ENCODE results near the gene PSG11. TPM values are rescaled to one million over a fixed set of nuclear protein-coding genes. Genes with fewer than 3 reads are reported as not detected.
"Not testable (repeated sequence)": the region's sequence is repeated elsewhere in the genome, so short reads cannot be mapped to it uniquely, and the experiment has no call there.

PSG11 gene
- total RNA-seq, 1 donor from 2014 or later, result 0.52 TPM

GRCh38 chr19:43027985-43028384 is 1.7 kb upstream of the PSG11 start:
- not testable (repeated sequence) for H3K9ac ChIP-seq (ENCODE audit: low read depth in 1 of 3, low read length in 3 of 3); H3K9me3 ChIP-seq (ENCODE audit: control insufficient read depth in 3 of 3, low read length in 3 of 3); H3K27me3 ChIP-seq (ENCODE audit: control insufficient read depth in 3 of 3, insufficient read depth in 3 of 3, low read length in 3 of 3); H3K27ac ChIP-seq (ENCODE audit: low read depth, low read length); H3K4me3 ChIP-seq (ENCODE audit: low read length in 3 of 3); H3K4me1 ChIP-seq (ENCODE audit: control insufficient read depth in 3 of 3, insufficient read depth in 3 of 3, low read length in 3 of 3); H3K36me3 ChIP-seq (ENCODE audit: control insufficient read depth in 3 of 3, insufficient read depth in 3 of 3, low read length in 3 of 3)

GRCh38 chr19:43027061-43027460 is 792 bp upstream of the PSG11 start:
- not testable (repeated sequence) for H3K27ac ChIP-seq (ENCODE audit: low read depth, low read length); H3K9me3 ChIP-seq (ENCODE audit: control insufficient read depth in 3 of 3, low read length in 3 of 3); H3K27me3 ChIP-seq (ENCODE audit: control insufficient read depth in 3 of 3, insufficient read depth in 3 of 3, low read length in 3 of 3); H3K4me1 ChIP-seq (ENCODE audit: control insufficient read depth in 3 of 3, insufficient read depth in 3 of 3, low read length in 3 of 3); H3K9ac ChIP-seq (ENCODE audit: low read depth in 1 of 3, low read length in 3 of 3); H3K36me3 ChIP-seq (ENCODE audit: control insufficient read depth in 3 of 3, insufficient read depth in 3 of 3, low read length in 3 of 3); H3K4me3 ChIP-seq (ENCODE audit: low read length in 3 of 3)

- H3K4me3 ChIP-seq (ENCODE audit: low read length in 3 of 3); H3K4me1 ChIP-seq (ENCODE audit: control insufficient read depth in 3 of 3, insufficient read depth in 3 of 3, low read length in 3 of 3); H3K27ac ChIP-seq (ENCODE audit: low read depth, low read length); H3K9me3 ChIP-seq (ENCODE audit: control insufficient read depth in 3 of 3, low read length in 3 of 3); H3K36me3 ChIP-seq (ENCODE audit: control insufficient read depth in 3 of 3, insufficient read depth in 3 of 3, low read length in 3 of 3); H3K9ac ChIP-seq (ENCODE audit: low read depth in 1 of 3, low read length in 3 of 3); H3K27me3 ChIP-seq (ENCODE audit: control insufficient read depth in 3 of 3, insufficient read depth in 3 of 3, low read length in 3 of 3): not testable (repeated sequence)
Observed at GRCh38 chr19:43022098-43022497, 4.2 kb downstream of the PSG11 start.

- H3K4me1 ChIP-seq (ENCODE audit: control insufficient read depth in 3 of 3, insufficient read depth in 3 of 3, low read length in 3 of 3); H3K9ac ChIP-seq (ENCODE audit: low read depth in 1 of 3, low read length in 3 of 3); H3K27me3 ChIP-seq (ENCODE audit: control insufficient read depth in 3 of 3, insufficient read depth in 3 of 3, low read length in 3 of 3); H3K36me3 ChIP-seq (ENCODE audit: control insufficient read depth in 3 of 3, insufficient read depth in 3 of 3, low read length in 3 of 3); H3K4me3 ChIP-seq (ENCODE audit: low read length in 3 of 3); H3K9me3 ChIP-seq (ENCODE audit: control insufficient read depth in 3 of 3, low read length in 3 of 3); H3K27ac ChIP-seq (ENCODE audit: low read depth, low read length): not testable (repeated sequence)
Observed at GRCh38 chr19:43021629-43022028, 4.6 kb downstream of the PSG11 start.

- not testable (repeated sequence) for H3K9ac ChIP-seq (ENCODE audit: low read depth in 1 of 3, low read length in 3 of 3); H3K27me3 ChIP-seq (ENCODE audit: control insufficient read depth in 3 of 3, insufficient read depth in 3 of 3, low read length in 3 of 3); H3K4me1 ChIP-seq (ENCODE audit: control insufficient read depth in 3 of 3, insufficient read depth in 3 of 3, low read length in 3 of 3); H3K9me3 ChIP-seq (ENCODE audit: control insufficient read depth in 3 of 3, low read length in 3 of 3); H3K36me3 ChIP-seq (ENCODE audit: control insufficient read depth in 3 of 3, insufficient read depth in 3 of 3, low read length in 3 of 3); H3K4me3 ChIP-seq (ENCODE audit: low read length in 3 of 3); H3K27ac ChIP-seq (ENCODE audit: low read depth, low read length)
Observed at GRCh38 chr19:43019588-43019987, 6.7 kb downstream of the PSG11 start.

GRCh38 chr19:43005841-43006240 is 20.4 kb downstream of the PSG11 start:
- H3K36me3 ChIP-seq (ENCODE audit: control insufficient read depth in 3 of 3, insufficient read depth in 3 of 3, low read length in 3 of 3); H3K9ac ChIP-seq (ENCODE audit: low read depth in 1 of 3, low read length in 3 of 3); H3K9me3 ChIP-seq (ENCODE audit: control insufficient read depth in 3 of 3, low read length in 3 of 3); H3K4me1 ChIP-seq (ENCODE audit: control insufficient read depth in 3 of 3, insufficient read depth in 3 of 3, low read length in 3 of 3); H3K4me3 ChIP-seq (ENCODE audit: low read length in 3 of 3); H3K27me3 ChIP-seq (ENCODE audit: control insufficient read depth in 3 of 3, insufficient read depth in 3 of 3, low read length in 3 of 3); H3K27ac ChIP-seq (ENCODE audit: low read depth, low read length): not testable (repeated sequence)

- not testable (repeated sequence) for H3K27me3 ChIP-seq (ENCODE audit: control insufficient read depth in 3 of 3, insufficient read depth in 3 of 3, low read length in 3 of 3); H3K9ac ChIP-seq (ENCODE audit: low read depth in 1 of 3, low read length in 3 of 3); H3K9me3 ChIP-seq (ENCODE audit: control insufficient read depth in 3 of 3, low read length in 3 of 3); H3K4me1 ChIP-seq (ENCODE audit: control insufficient read depth in 3 of 3, insufficient read depth in 3 of 3, low read length in 3 of 3); H3K36me3 ChIP-seq (ENCODE audit: control insufficient read depth in 3 of 3, insufficient read depth in 3 of 3, low read length in 3 of 3); H3K4me3 ChIP-seq (ENCODE audit: low read length in 3 of 3)
- peak overlapping the region; percentile 18 for H3K27ac ChIP-seq (ENCODE audit: low read depth, low read length)
Observed at GRCh38 chr19:43004846-43005245, 21.4 kb downstream of the PSG11 start.

GRCh38 chr19:43003634-43004033 is 22.6 kb downstream of the PSG11 start:
- not testable (repeated sequence) for H3K27me3 ChIP-seq (ENCODE audit: control insufficient read depth in 3 of 3, insufficient read depth in 3 of 3, low read length in 3 of 3); H3K4me3 ChIP-seq (ENCODE audit: low read length in 3 of 3); H3K9me3 ChIP-seq (ENCODE audit: control insufficient read depth in 3 of 3, low read length in 3 of 3); H3K36me3 ChIP-seq (ENCODE audit: control insufficient read depth in 3 of 3, insufficient read depth in 3 of 3, low read length in 3 of 3); H3K9ac ChIP-seq (ENCODE audit: low read depth in 1 of 3, low read length in 3 of 3); H3K4me1 ChIP-seq (ENCODE audit: control insufficient read depth in 3 of 3, insufficient read depth in 3 of 3, low read length in 3 of 3)
- H3K27ac ChIP-seq (ENCODE audit: low read depth, low read length), result peak overlapping the region; percentile 18

- H3K4me3 ChIP-seq (ENCODE audit: low read length in 3 of 3); H3K27ac ChIP-seq (ENCODE audit: low read depth, low read length); H3K9me3 ChIP-seq (ENCODE audit: control insufficient read depth in 3 of 3, low read length in 3 of 3); H3K9ac ChIP-seq (ENCODE audit: low read depth in 1 of 3, low read length in 3 of 3); H3K27me3 ChIP-seq (ENCODE audit: control insufficient read depth in 3 of 3, insufficient read depth in 3 of 3, low read length in 3 of 3); H3K4me1 ChIP-seq (ENCODE audit: control insufficient read depth in 3 of 3, insufficient read depth in 3 of 3, low read length in 3 of 3); H3K36me3 ChIP-seq (ENCODE audit: control insufficient read depth in 3 of 3, insufficient read depth in 3 of 3, low read length in 3 of 3): not testable (repeated sequence)
Observed at GRCh38 chr19:43002948-43003347, 23.3 kb downstream of the PSG11 start.

- H3K27ac ChIP-seq (ENCODE audit: low read depth, low read length); H3K9ac ChIP-seq (ENCODE audit: low read depth in 1 of 3, low read length in 3 of 3); H3K36me3 ChIP-seq (ENCODE audit: control insufficient read depth in 3 of 3, insufficient read depth in 3 of 3, low read length in 3 of 3); H3K4me3 ChIP-seq (ENCODE audit: low read length in 3 of 3); H3K27me3 ChIP-seq (ENCODE audit: control insufficient read depth in 3 of 3, insufficient read depth in 3 of 3, low read length in 3 of 3); H3K4me1 ChIP-seq (ENCODE audit: control insufficient read depth in 3 of 3, insufficient read depth in 3 of 3, low read length in 3 of 3); H3K9me3 ChIP-seq (ENCODE audit: control insufficient read depth in 3 of 3, low read length in 3 of 3): not testable (repeated sequence)
Observed at GRCh38 chr19:42996161-42996560, 30.1 kb downstream of the PSG11 start.

- not testable (repeated sequence) for H3K4me3 ChIP-seq (ENCODE audit: low read length in 3 of 3); H3K36me3 ChIP-seq (ENCODE audit: control insufficient read depth in 3 of 3, insufficient read depth in 3 of 3, low read length in 3 of 3); H3K9ac ChIP-seq (ENCODE audit: low read depth in 1 of 3, low read length in 3 of 3); H3K27ac ChIP-seq (ENCODE audit: low read depth, low read length); H3K27me3 ChIP-seq (ENCODE audit: control insufficient read depth in 3 of 3, insufficient read depth in 3 of 3, low read length in 3 of 3); H3K9me3 ChIP-seq (ENCODE audit: control insufficient read depth in 3 of 3, low read length in 3 of 3); H3K4me1 ChIP-seq (ENCODE audit: control insufficient read depth in 3 of 3, insufficient read depth in 3 of 3, low read length in 3 of 3)
Observed at GRCh38 chr19:42992029-42992604, 34.2 kb downstream of the PSG11 start.
